GM10847 (cell line): Measurements from ENCODE around the gene NDUFS7.

Experiments
- POLR2A ChIP-seq: IDR thresholded peaks from 2 replicates; pipeline ENCODE4 v1.6.1; 2011; ENCODE audit not compliant: insufficient read length; ENCODE audit errors: extremely low read depth

Gene NDUFS7

GRCh38 chr19:1361601-1362386 lies 21.9 kb upstream of the NDUFS7 start:
- no peak for TF ChIP-seq POLR2A

GRCh38 chr19:1362387-1363257 lies 21.1 kb upstream of the NDUFS7 start:
- TF ChIP-seq POLR2A: no peak

GRCh38 chr19:1363599-1363998 lies 20.1 kb upstream of the NDUFS7 start:
- TF ChIP-seq POLR2A: no peak

- no peak for TF ChIP-seq POLR2A
These were observed 19.5 kb upstream of the NDUFS7 start for GRCh38 chr19:1364070-1364704.

GRCh38 chr19:1365319-1366269 lies 18.1 kb upstream of the NDUFS7 start:
- no peak for TF ChIP-seq POLR2A

- no peak for TF ChIP-seq POLR2A
These were observed 17.4 kb upstream of the NDUFS7 start for GRCh38 chr19:1366296-1366695.

GRCh38 chr19:1366899-1367870 lies 16.5 kb upstream of the NDUFS7 start:
- TF ChIP-seq POLR2A: no peak

GRCh38 chr19:1369214-1369805 lies 14.4 kb upstream of the NDUFS7 start:
- TF ChIP-seq POLR2A: no peak

- no peak for TF ChIP-seq POLR2A
These were observed 12.9 kb upstream of the NDUFS7 start for GRCh38 chr19:1370579-1371361.

GRCh38 chr19:1373042-1373533 lies 10.6 kb upstream of the NDUFS7 start:
- TF ChIP-seq POLR2A: no peak

GRCh38 chr19:1373534-1374249 lies 10.0 kb upstream of the NDUFS7 start:
- TF ChIP-seq POLR2A: no peak

GRCh38 chr19:1374250-1374577 lies 9.5 kb upstream of the NDUFS7 start:
- TF ChIP-seq POLR2A: no peak
